Kidney (tissue), 22 donors: Measurements from ENCODE around the gene AFAP1L2. TPM values are rescaled to one million over a fixed set of nuclear protein-coding genes. Genes with fewer than 3 reads are reported as not detected.

Experiments used
- DNase-seq, 5 donors: peaks; one replicate each; pipeline ENCODE4 v3.0.0-alpha.2; 2013 to 2020
- FAIRE-seq: peaks from 2 replicates; lab custom pipeline; 2012; peaks lifted over from hg19 to GRCh38; lab: Jason Lieb, UNC
- H3K27ac ChIP-seq, 2 donors: one replicate each; pipeline ENCODE4 v1.7.0; 2013; ENCODE audit warnings: low read depth in 2 of 2, low read length in 2 of 2, inconsistent platforms in 1 of 2
- H3K27me3 ChIP-seq: one replicate; pipeline ENCODE4 v1.7.1; 2013; ENCODE audit warnings: low read length, inconsistent platforms; ENCODE audit not compliant: control insufficient read depth, insufficient read depth
- H3K36me3 ChIP-seq, 3 donors: one replicate each; pipeline versions ENCODE4 v1.7.0 to v1.7.1; 2013; ENCODE audit warnings: low read length in 3 of 3, control low read depth in 1 of 3, inconsistent platforms in 1 of 3; ENCODE audit not compliant: insufficient read depth in 3 of 3, control insufficient read depth in 2 of 3
- H3K4me1 ChIP-seq, 3 donors: one replicate each; pipeline versions ENCODE4 v1.7.0 to v1.7.1; 2013; ENCODE audit warnings: low read length in 3 of 3, inconsistent platforms in 1 of 3, low read depth in 1 of 3; ENCODE audit not compliant: control insufficient read depth in 2 of 3, insufficient read depth in 2 of 3
- H3K4me3 ChIP-seq, 3 donors: one replicate each; pipeline versions ENCODE4 v1.7.0 to v1.8.1; 2013; ENCODE audit warnings: low read length in 3 of 3, control low read depth in 1 of 3, inconsistent platforms in 1 of 3
- H3K9ac ChIP-seq, 3 donors: one replicate each; pipeline versions ENCODE4 v1.7.0 to v1.7.1; 2013; ENCODE audit warnings: low read length in 3 of 3, control low read depth in 1 of 3, inconsistent platforms in 1 of 3
- H3K9me3 ChIP-seq, 3 donors: one replicate each; pipeline versions ENCODE4 v1.7.0 to v1.7.1; 2013; ENCODE audit warnings: low read length in 3 of 3, control low read depth in 1 of 3, inconsistent platforms in 1 of 3; ENCODE audit not compliant: control insufficient read depth in 2 of 3, insufficient read depth in 1 of 3
- CTCF ChIP-seq: IDR thresholded peaks from 3 replicates; pipeline ENCODE4 v1.5.1; 2012; ENCODE audit warnings: mild to moderate bottlenecking, moderate library complexity, borderline replicate concordance; ENCODE audit not compliant: insufficient read depth; ENCODE audit errors: extremely low read depth
- intact Hi-C: fragments of 100-400 bp; cut with DNase I; formaldehyde crosslinking; loops from one replicate; pipeline ENCODE4 v1.11.1; 2022
- long read RNA-seq, 10 donors: library from polyadenylated mRNA in 1 of 10; unstranded in 1 of 10; transcript quantifications; one replicate each; pipeline ENCODE4 v2.0.0 and lab custom pipeline, GENCODE V29; 2021 to 2026
- polyA plus RNA-seq: library from polyadenylated mRNA; stranded (reverse); fragments of 350-450 nt; fragmentation: Illumina TruSeq; extraction: RNeasy Lipid Tissue Mini Kit (QIAGEN cat#74804); gene quantifications from one replicate; pipeline ENCODE4 v1.2.3, GENCODE V29; 2014; ENCODE audit warnings: low read depth, low replicate concordance; ENCODE audit not compliant: insufficient read depth
- total RNA-seq: library from RNA; stranded (reverse); fragmentation: NEBNext Ultra II Directional; extraction: Animal tissue kit (Norgen Biotek cat#: 25700); gene quantifications from one replicate; pipeline ENCODE4 v1.2.1, GENCODE V29; 2021
- donor health status: control.
- donor health status: control.
- donor health status: control.
- donor health status: control.
- donor health status: control.
- donor health status: DM: yes; HTN: yes; CAD: no.
- donor health status: Normal renal cell carcinoma (clear cell type).

AFAP1L2 gene, protein sequence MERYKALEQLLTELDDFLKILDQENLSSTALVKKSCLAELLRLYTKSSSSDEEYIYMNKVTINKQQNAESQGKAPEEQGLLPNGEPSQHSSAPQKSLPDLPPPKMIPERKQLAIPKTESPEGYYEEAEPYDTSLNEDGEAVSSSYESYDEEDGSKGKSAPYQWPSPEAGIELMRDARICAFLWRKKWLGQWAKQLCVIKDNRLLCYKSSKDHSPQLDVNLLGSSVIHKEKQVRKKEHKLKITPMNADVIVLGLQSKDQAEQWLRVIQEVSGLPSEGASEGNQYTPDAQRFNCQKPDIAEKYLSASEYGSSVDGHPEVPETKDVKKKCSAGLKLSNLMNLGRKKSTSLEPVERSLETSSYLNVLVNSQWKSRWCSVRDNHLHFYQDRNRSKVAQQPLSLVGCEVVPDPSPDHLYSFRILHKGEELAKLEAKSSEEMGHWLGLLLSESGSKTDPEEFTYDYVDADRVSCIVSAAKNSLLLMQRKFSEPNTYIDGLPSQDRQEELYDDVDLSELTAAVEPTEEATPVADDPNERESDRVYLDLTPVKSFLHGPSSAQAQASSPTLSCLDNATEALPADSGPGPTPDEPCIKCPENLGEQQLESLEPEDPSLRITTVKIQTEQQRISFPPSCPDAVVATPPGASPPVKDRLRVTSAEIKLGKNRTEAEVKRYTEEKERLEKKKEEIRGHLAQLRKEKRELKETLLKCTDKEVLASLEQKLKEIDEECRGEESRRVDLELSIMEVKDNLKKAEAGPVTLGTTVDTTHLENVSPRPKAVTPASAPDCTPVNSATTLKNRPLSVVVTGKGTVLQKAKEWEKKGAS
- total RNA-seq: 24.0 TPM
- polyA plus RNA-seq: 19.8 TPM
- long read RNA-seq, donor 1, partial matches to known transcripts: 23 of 25 reads
- long read RNA-seq, donor 1, other reads (novel, unspliced or antisense): 0 of 25 reads
- long read RNA-seq, donor 2, partial matches to known transcripts: 0 of 3 reads
- long read RNA-seq, donor 2, other reads (novel, unspliced or antisense): 0 of 3 reads
- long read RNA-seq, donor 3, partial matches to known transcripts: 22 of 23 reads
- long read RNA-seq, donor 3, other reads (novel, unspliced or antisense): 0 of 23 reads
- long read RNA-seq, donor 4, partial matches to known transcripts: 0 of 1 reads
- long read RNA-seq, donor 4, other reads (novel, unspliced or antisense): 0 of 1 reads
- long read RNA-seq, donor 5: 0 reads
- long read RNA-seq, donor 6, partial matches to known transcripts: 0 of 1 reads
- long read RNA-seq, donor 6, other reads (novel, unspliced or antisense): 0 of 1 reads
- long read RNA-seq, donor 7, transcript AFAP1L2-201 (19 exons, 3,705 nt): major isoform, 9 of 35 reads
- long read RNA-seq, donor 7, partial matches to known transcripts: 8 of 35 reads
- long read RNA-seq, donor 7, other reads (novel, unspliced or antisense): 14 of 35 reads
- long read RNA-seq, donor 8, partial matches to known transcripts: 0 of 4 reads
- long read RNA-seq, donor 8, other reads (novel, unspliced or antisense): 0 of 4 reads
- long read RNA-seq, donor 9, partial matches to known transcripts: 0 of 1 reads
- long read RNA-seq, donor 9, other reads (novel, unspliced or antisense): 0 of 1 reads
- long read RNA-seq, donor 10: 0 reads

DNA sequence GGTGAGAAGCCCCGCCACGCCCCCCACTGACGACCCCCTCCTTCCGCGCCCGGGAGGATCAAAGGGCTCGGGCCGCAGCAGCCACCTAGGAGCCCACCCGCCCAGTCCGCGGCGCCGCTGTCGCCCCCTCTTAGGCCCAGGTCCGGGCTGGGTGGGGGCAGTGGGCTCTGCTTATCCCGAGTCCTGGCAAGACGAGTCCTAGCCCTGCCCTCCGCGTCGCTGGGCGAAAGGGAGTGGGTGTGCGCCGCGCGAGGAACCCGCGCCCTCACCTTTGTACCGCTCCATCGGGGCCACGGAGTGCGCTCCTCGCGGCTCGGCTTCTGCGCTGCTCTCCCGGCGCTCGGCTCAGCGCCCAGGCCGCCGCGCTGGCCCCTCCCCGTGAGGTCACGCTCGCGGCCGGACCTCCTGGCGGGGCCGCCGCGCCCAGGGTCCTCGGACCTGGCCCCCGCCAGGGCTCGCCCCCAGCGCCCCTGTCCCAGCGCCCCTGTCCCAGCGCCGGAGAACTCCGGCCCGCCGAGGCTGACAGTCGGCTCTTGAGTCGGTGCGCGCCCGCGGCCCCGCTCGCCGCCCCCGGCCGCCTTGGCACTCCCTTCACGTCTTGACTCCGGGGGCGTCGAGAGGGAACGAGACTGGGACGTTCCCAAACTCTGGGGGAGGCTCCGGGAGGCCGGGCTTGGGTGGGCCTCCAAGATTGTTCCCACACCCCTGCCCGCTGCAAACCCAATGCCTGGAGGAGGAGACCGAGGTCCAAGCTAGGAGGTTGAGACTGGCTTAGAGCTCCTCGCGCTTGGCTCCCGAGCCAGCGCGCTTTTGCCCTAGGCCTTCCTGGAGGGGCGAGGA is at the start of gene AFAP1L2:
Gene AFAP1L2, minus strand, starts transcription at position 332 of the 840 bp plus-strand sequence. Its CDS starts 47 bp downstream, at position 285.
- Histone ChIP-seq H3K4me1 (peaks cover 3 to 9% (median 8%) of the 10 kb centered on the region in 3 donors), H3K9ac (peak within 1 kb of the TSS; percentile 24 to 70 (median 68)), H3K9me3 (no peaks in the 10 kb centered on the region), H3K27me3 (no peaks in the 10 kb centered on the region), H3K27ac (peak within 1 kb of the TSS; percentile 63 to 76), H3K4me3 (peak within 1 kb of the TSS; percentile 30 to 68 (median 53)), H3K36me3 (no peaks in the 10 kb centered on the region)
- no peak for FAIRE-seq
- intact Hi-C loops: no loop called here
- no peak for TF ChIP-seq CTCF
- DNase-seq: peak in 4 of 5 donors; percentile 47 to 82 (median 72)

- peaks cover 0 to 5% (median 0%) of the 10 kb centered on the region in 3 donors for H3K4me1 ChIP-seq
- FAIRE-seq (no peak), DNase-seq (no peak)
- no peak overlapping the region for H3K9ac ChIP-seq
- H3K27ac ChIP-seq: no peak overlapping the region
- peaks cover 0 to 4% (median 3%) of the 10 kb centered on the region in 3 donors for H3K36me3 ChIP-seq
- TF ChIP-seq CTCF: no peak
- H3K9me3 ChIP-seq: no peaks in the 10 kb centered on the region
- no peaks in the 10 kb centered on the region for H3K27me3 ChIP-seq
- intact Hi-C loops: no loop called here
- no peak overlapping the region for H3K4me3 ChIP-seq
Measured at GRCh38 chr10:114453576-114453975, 49.3 kb upstream of the AFAP1L2 start.
